ENCODE data around the gene THAP3. TPM values are rescaled to one million over a fixed set of nuclear protein-coding genes. Genes with fewer than 3 reads are reported as not detected.

THAP3 gene
- total and polyA plus RNA-seq, 2 of the 4 experiments (the other 2 are of a cell fraction) = 14.2 to 14.9 TPM

DNA sequence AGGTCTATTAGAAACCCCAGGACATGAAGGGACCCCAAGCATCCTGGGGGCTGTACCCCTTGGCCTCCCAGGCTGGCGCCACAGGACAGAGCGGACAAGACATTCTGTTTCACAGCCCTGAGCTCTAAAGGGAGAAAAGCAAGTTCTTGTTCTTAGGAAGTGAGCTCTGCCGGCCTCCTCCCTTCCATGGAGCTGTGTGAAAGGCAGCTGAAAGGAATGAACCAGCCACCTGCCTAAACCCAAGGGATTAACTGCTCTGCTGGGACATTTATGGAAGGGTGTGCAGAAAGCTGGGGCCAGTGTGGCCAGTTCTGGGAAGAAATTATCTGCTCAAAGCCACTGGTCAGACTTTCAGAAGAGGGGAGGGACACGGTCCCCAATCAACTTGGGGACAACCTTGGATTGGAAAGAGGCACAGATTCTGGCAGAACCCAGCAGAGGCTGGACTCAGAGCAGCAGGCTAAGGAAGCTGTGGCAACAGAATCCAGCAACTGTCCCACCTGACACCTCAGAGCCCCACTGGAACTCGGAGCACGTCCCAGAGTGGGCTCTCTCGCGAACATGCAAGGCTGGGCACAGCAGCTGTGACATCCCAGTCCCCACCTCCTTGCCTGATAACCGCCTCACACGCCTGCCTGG lies 24.1 kb upstream of the THAP3 start:
- Histone ChIP-seq H3K14ac (replicated peaks; ENCODE audit: low read depth, low read length) (peak overlapping the region; percentile 76), H3K4me1 (ENCODE audit: control insufficient read depth, insufficient read depth, low read length) (peaks cover 14% of the 10 kb centered on the region), H2AK9ac (replicated peaks; ENCODE audit: low read depth, low read length, poor library complexity) (peak overlapping the region; percentile 100), H2AK5ac (ENCODE audit: low read depth, low read length) (peak overlapping the region; percentile 46), H2AFZ (replicated peaks; ENCODE audit: low read length, poor library complexity) (peak overlapping the region; percentile 78), H2BK20ac (ENCODE audit: low read depth, low read length) (peak overlapping the region; percentile 21; the same call in 1 of the 2 replicates), H2BK15ac (ENCODE audit: low read depth, low read length) (no peak overlapping the region; the same call in 2 of the 3 replicates), H4K20me1 (ENCODE audit: insufficient read depth, low read length) (peaks cover 65% of the 10 kb centered on the region), H3K9ac (ENCODE audit: low read depth, low read length) (peak overlapping the region; percentile 58), H4K5ac (ENCODE audit: low read depth, low read length) (peak overlapping the region; percentile 5; the same call in 1 of the 2 replicates), H3K56ac (ENCODE audit: extremely low read depth, insufficient read depth, low read length) (peak overlapping the region; percentile 59), H3K4ac (ENCODE audit: low read depth, low read length) (peak overlapping the region; percentile 79), H2BK5ac (ENCODE audit: low read depth, low read length, poor library complexity, severe bottlenecking) (peak overlapping the region; percentile 60), H3K27me3 (ENCODE audit: control insufficient read depth, insufficient read depth, low read length) (no peaks in the 10 kb centered on the region), H3K79me1 (ENCODE audit: low read depth in 1 of 2, low read length in 2 of 2) (peaks cover 5 to 66% of the 10 kb centered on the region in 2 experiments; a peak in 3 of 4 replicates), H4K8ac (ENCODE audit: low read depth in 2 of 2, low read length in 2 of 2) (peak overlapping the region in 1 of 2 experiments; percentile 26; a peak in 1 of 4 replicates), H3K27ac (ENCODE audit: insufficient read depth, low read length) (peak overlapping the region; percentile 58), H4K91ac (ENCODE audit: insufficient read depth, low read depth, low read length) (peak overlapping the region; percentile 61; the same call in 1 of the 2 replicates), H3K4me2 (ENCODE audit: low read depth, low read length) (peak overlapping the region; percentile 68), H3K4me3 (ENCODE audit: insufficient read depth, low read depth, low read length) (peak overlapping the region; percentile 88), H3K9me1 (ENCODE audit: insufficient read depth, low read length) (peaks cover 13% of the 10 kb centered on the region), H3K9me3 (ENCODE audit: control insufficient read depth, insufficient read depth, low read length) (no peaks in the 10 kb centered on the region), H3K36me3 (ENCODE audit: control insufficient read depth, insufficient read depth, low read length) (peaks cover 32% of the 10 kb centered on the region), H2BK120ac (ENCODE audit: low read depth, low read length) (peak overlapping the region; percentile 59), H3K18ac (ENCODE audit: low read depth, low read length) (no peak overlapping the region; the same call in 1 of the 2 replicates), H3K23ac (ENCODE audit: low read depth, low read length) (peak overlapping the region; percentile 81)
- POLR2A ChIA-PET (ENCODE audit: unreplicated experiment) = no interaction called here
- CTCF ChIA-PET = interaction anchor here (0.6 kb wide), 1 partner anchor 19 kb away, joined by 6 read pairs; no protein-coding TSS in a partner anchor
- ATAC-seq (ENCODE audit: low read depth) (no peak), DNase-seq (peak; percentile 27)
- TF ChIP-seq RFX5 (IDR thresholded peaks at IDR 0.05; ENCODE audit: low read depth, low read length) (no peak), MAZ (IDR thresholded peaks at IDR 0.05; ENCODE audit: borderline replicate concordance, low read depth, low read length) (no peak), MXI1 (IDR thresholded peaks at IDR 0.05; ENCODE audit: borderline replicate concordance, low read depth, low read length) (no peak), CTCF (conservative IDR thresholded peaks at IDR 0.05; ENCODE audit: low read depth, low read length) (no peak), SMC3 (IDR thresholded peaks at IDR 0.05; ENCODE audit: low read depth, low read length) (no peak), POLR2A (IDR thresholded peaks at IDR 0.05; ENCODE audit: low read depth, low read length) (no peak), MAFK (IDR thresholded peaks at IDR 0.05; ENCODE audit: low read depth, low read length) (no peak), RCOR1 (IDR thresholded peaks at IDR 0.05; ENCODE audit: insufficient replicate concordance, low read length) (no peak), RAD21 (IDR thresholded peaks at IDR 0.05; ENCODE audit: low read length) (no peak), CHD1 (IDR thresholded peaks at IDR 0.05; ENCODE audit: low read depth, low read length) (no peak), FOS (IDR thresholded peaks at IDR 0.05; ENCODE audit: low read depth, low read length) (no peak), CEBPB (IDR thresholded peaks at IDR 0.05; ENCODE audit: low read depth, low read length) (no peak), BHLHE40 (IDR thresholded peaks at IDR 0.05; ENCODE audit: low read depth, low read length) (no peak)
- TF ChIP-seq, protein P1, sequence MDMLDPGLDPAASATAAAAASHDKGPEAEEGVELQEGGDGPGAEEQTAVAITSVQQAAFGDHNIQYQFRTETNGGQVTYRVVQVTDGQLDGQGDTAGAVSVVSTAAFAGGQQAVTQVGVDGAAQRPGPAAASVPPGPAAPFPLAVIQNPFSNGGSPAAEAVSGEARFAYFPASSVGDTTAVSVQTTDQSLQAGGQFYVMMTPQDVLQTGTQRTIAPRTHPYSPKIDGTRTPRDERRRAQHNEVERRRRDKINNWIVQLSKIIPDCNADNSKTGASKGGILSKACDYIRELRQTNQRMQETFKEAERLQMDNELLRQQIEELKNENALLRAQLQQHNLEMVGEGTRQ (IDR thresholded peaks at IDR 0.05; ENCODE audit: low read depth, low read length) = no peak
- dilution Hi-C loops (cut with HindIII; ENCODE audit: low sequenced_read_pairs, unreplicated experiment) = no loop called here
- WGBS, 2 experiments (ENCODE audit: extremely low coverage in 2 of 2, insufficient read length in 1 of 2) = 0% methylated on average over 1 of the region's 10 CpGs; no CpG with 5 or more reads in 1 of the 2 experiments
- in situ Hi-C loops (cut with MboI; ENCODE audit: low sequenced_read_pairs) = no loop called here
- intact Hi-C loops (cut with micrococcal nuclease) = loop anchor here (2.0 kb wide), 1 partner anchor 46 kb away; no protein-coding TSS in a partner anchor
- TSS peak; percentile 12 for BruUV-seq (replicated peaks)
